ENCODE results near the gene PHLDB2. TPM values are rescaled to one million over a fixed set of nuclear protein-coding genes. Genes with fewer than 3 reads are reported as not detected.

The PHLDB2 gene
- total and polyA plus RNA-seq, 2 of the 4 experiments (the other 2 are of a cell fraction): 10.6 to 28.7 TPM

DNA sequence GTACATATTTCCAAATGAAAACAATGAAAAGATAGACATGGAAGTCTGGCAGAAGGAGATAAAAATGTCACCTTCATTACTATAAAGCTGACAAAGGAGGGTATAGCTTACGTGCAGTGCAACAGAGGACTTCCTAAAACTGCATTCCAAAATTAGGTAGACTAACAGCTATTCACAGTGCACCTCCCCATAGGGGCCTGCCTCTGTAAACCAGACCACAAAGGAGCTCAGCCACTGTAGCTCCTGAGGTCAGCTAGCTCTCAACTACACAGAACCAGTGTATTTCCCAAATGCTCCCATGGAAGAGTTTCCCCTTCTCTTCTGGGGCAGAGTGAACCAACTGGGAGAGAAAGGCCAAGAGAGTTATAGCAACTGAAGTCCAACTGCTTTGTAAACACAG, 31.2 kb upstream of the PHLDB2 start:
- Histone ChIP-seq H2BK15ac (ENCODE audit: low read depth, low read length) (no peak overlapping the region), H4K20me1 (ENCODE audit: insufficient read depth, low read length) (no peaks in the 10 kb centered on the region), H2BK120ac (ENCODE audit: low read depth, low read length) (no peak overlapping the region), H2AK5ac (ENCODE audit: low read depth, low read length) (no peak overlapping the region), H3K9me3 (ENCODE audit: control insufficient read depth, insufficient read depth, low read length) (no peaks in the 10 kb centered on the region), H3K27me3 (ENCODE audit: control insufficient read depth, insufficient read depth, low read length) (no peaks in the 10 kb centered on the region), H2AK9ac (replicated peaks; ENCODE audit: low read depth, low read length, poor library complexity) (no peak overlapping the region), H3K14ac (replicated peaks; ENCODE audit: low read depth, low read length) (no peak overlapping the region), H3K18ac (ENCODE audit: low read depth, low read length) (no peak overlapping the region), H3K23ac (ENCODE audit: low read depth, low read length) (no peak overlapping the region), H2BK5ac (ENCODE audit: low read depth, low read length, poor library complexity, severe bottlenecking) (no peak overlapping the region), H3K9me1 (ENCODE audit: insufficient read depth, low read length) (no peaks in the 10 kb centered on the region), H3K79me1 (ENCODE audit: low read depth in 1 of 2, low read length in 2 of 2) (no peaks in the 10 kb centered on the region), H3K36me3 (ENCODE audit: control insufficient read depth, insufficient read depth, low read length) (no peaks in the 10 kb centered on the region), H3K4me3 (ENCODE audit: insufficient read depth, low read depth, low read length) (no peak overlapping the region), H2BK20ac (ENCODE audit: low read depth, low read length) (no peak overlapping the region), H3K9ac (ENCODE audit: low read depth, low read length) (no peak overlapping the region), H3K56ac (ENCODE audit: extremely low read depth, insufficient read depth, low read length) (no peak overlapping the region), H4K91ac (ENCODE audit: insufficient read depth, low read depth, low read length) (no peak overlapping the region), H3K4ac (ENCODE audit: low read depth, low read length) (no peak overlapping the region), H4K8ac (ENCODE audit: low read depth in 2 of 2, low read length in 2 of 2) (no peak overlapping the region), H4K5ac (ENCODE audit: low read depth, low read length) (no peak overlapping the region), H3K27ac (ENCODE audit: insufficient read depth, low read length) (no peak overlapping the region), H3K4me1 (ENCODE audit: control insufficient read depth, insufficient read depth, low read length) (no peaks in the 10 kb centered on the region), H3K4me2 (ENCODE audit: low read depth, low read length) (no peak overlapping the region), H2AFZ (replicated peaks; ENCODE audit: low read length, poor library complexity) (no peak overlapping the region)
- dilution Hi-C loops (cut with HindIII; ENCODE audit: low sequenced_read_pairs, unreplicated experiment): no loop called here
- ATAC-seq (ENCODE audit: low read depth) (no peak), DNase-seq (no peak)
- TF ChIP-seq RCOR1 (IDR thresholded peaks at IDR 0.05; ENCODE audit: insufficient replicate concordance, low read length) (no peak), MXI1 (IDR thresholded peaks at IDR 0.05; ENCODE audit: borderline replicate concordance, low read depth, low read length) (no peak), SMC3 (IDR thresholded peaks at IDR 0.05; ENCODE audit: low read depth, low read length) (no peak), POLR2A (IDR thresholded peaks at IDR 0.05; ENCODE audit: low read depth, low read length) (no peak), RFX5 (IDR thresholded peaks at IDR 0.05; ENCODE audit: low read depth, low read length) (no peak), CHD1 (IDR thresholded peaks at IDR 0.05; ENCODE audit: low read depth, low read length) (no peak), BHLHE40 (IDR thresholded peaks at IDR 0.05; ENCODE audit: low read depth, low read length) (no peak), FOS (IDR thresholded peaks at IDR 0.05; ENCODE audit: low read depth, low read length) (no peak), MAZ (IDR thresholded peaks at IDR 0.05; ENCODE audit: borderline replicate concordance, low read depth, low read length) (no peak), NFE2L2 (IDR thresholded peaks at IDR 0.05; ENCODE audit: low read depth, low read length) (no peak), MAFK (IDR thresholded peaks at IDR 0.05; ENCODE audit: low read depth, low read length) (no peak), RAD21 (IDR thresholded peaks at IDR 0.05; ENCODE audit: low read length) (no peak), CEBPB (IDR thresholded peaks at IDR 0.05; ENCODE audit: low read depth, low read length) (no peak)
- TF ChIP-seq, protein P1, sequence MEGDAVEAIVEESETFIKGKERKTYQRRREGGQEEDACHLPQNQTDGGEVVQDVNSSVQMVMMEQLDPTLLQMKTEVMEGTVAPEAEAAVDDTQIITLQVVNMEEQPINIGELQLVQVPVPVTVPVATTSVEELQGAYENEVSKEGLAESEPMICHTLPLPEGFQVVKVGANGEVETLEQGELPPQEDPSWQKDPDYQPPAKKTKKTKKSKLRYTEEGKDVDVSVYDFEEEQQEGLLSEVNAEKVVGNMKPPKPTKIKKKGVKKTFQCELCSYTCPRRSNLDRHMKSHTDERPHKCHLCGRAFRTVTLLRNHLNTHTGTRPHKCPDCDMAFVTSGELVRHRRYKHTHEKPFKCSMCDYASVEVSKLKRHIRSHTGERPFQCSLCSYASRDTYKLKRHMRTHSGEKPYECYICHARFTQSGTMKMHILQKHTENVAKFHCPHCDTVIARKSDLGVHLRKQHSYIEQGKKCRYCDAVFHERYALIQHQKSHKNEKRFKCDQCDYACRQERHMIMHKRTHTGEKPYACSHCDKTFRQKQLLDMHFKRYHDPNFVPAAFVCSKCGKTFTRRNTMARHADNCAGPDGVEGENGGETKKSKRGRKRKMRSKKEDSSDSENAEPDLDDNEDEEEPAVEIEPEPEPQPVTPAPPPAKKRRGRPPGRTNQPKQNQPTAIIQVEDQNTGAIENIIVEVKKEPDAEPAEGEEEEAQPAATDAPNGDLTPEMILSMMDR (conservative IDR thresholded peaks at IDR 0.05; ENCODE audit: low read depth, low read length): no peak
- TF ChIP-seq, protein P2, sequence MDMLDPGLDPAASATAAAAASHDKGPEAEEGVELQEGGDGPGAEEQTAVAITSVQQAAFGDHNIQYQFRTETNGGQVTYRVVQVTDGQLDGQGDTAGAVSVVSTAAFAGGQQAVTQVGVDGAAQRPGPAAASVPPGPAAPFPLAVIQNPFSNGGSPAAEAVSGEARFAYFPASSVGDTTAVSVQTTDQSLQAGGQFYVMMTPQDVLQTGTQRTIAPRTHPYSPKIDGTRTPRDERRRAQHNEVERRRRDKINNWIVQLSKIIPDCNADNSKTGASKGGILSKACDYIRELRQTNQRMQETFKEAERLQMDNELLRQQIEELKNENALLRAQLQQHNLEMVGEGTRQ (IDR thresholded peaks at IDR 0.05; ENCODE audit: low read depth, low read length): no peak
- TF ChIP-seq, protein P3, sequence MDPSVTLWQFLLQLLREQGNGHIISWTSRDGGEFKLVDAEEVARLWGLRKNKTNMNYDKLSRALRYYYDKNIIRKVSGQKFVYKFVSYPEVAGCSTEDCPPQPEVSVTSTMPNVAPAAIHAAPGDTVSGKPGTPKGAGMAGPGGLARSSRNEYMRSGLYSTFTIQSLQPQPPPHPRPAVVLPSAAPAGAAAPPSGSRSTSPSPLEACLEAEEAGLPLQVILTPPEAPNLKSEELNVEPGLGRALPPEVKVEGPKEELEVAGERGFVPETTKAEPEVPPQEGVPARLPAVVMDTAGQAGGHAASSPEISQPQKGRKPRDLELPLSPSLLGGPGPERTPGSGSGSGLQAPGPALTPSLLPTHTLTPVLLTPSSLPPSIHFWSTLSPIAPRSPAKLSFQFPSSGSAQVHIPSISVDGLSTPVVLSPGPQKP (IDR thresholded peaks at IDR 0.05; ENCODE audit: borderline replicate concordance, low read depth, low read length): no peak
- ChIA-PET CTCF (no interaction called here), POLR2A (ENCODE audit: unreplicated experiment) (interaction anchor here (0.6 kb wide), 1 partner anchor 826 kb away, joined by 3 read pairs; no protein-coding TSS in a partner anchor)
- WGBS, 2 experiments (ENCODE audit: extremely low coverage in 2 of 2, insufficient read length in 1 of 2): no CpG with 5 or more reads among the region's 1 CpG
- BruUV-seq (replicated peaks): no TSS peak
- intact Hi-C loops (cut with micrococcal nuclease): no loop called here
- in situ Hi-C loops (cut with MboI; ENCODE audit: low sequenced_read_pairs): no loop called here

All from IMR-90 (cell line).